BLaER1 (cell line): ENCODE data around the gene MEIS2.

Source experiments
- H3K27ac ChIP-seq: shearing (Covaris generic); formaldehyde crosslinking; 2 replicates; pipeline ENCODE4 v1.8.1; 2022
- H3K27me3 ChIP-seq: shearing (Covaris generic); formaldehyde crosslinking; 2 replicates; pipeline ENCODE4 v1.8.1; 2022
- H3K36me3 ChIP-seq: shearing (Covaris generic); formaldehyde crosslinking; 2 replicates; pipeline ENCODE4 v1.8.1; 2022
- H3K4me1 ChIP-seq: shearing (Covaris generic); formaldehyde crosslinking; 2 replicates; pipeline ENCODE4 v1.8.1; 2022
- H3K4me2 ChIP-seq: shearing (Covaris generic); formaldehyde crosslinking; 2 replicates; pipeline ENCODE4 v1.8.1; 2022
- H3K4me3 ChIP-seq: shearing (Covaris generic); formaldehyde crosslinking; 2 replicates; pipeline ENCODE4 v1.8.1; 2022
- H3K9ac ChIP-seq: shearing (Covaris generic); formaldehyde crosslinking; 2 replicates; pipeline ENCODE4 v1.8.1; 2022
- H3K9me3 ChIP-seq: shearing (Covaris generic); formaldehyde crosslinking; 2 replicates; pipeline ENCODE4 v1.8.1; 2022
- H4K20me1 ChIP-seq: shearing (Covaris generic); formaldehyde crosslinking; 2 replicates; pipeline ENCODE4 v1.8.1; 2022
- Cebpa-rat ChIP-seq: shearing (Covaris generic); IDR thresholded peaks from 2 replicates; pipeline ENCODE4 v1.8.1; 2022

The MEIS2 gene

GRCh38 chr15:37045859-37046740 is 54.2 kb downstream of the MEIS2 start:
- H3K4me3 ChIP-seq = no peak overlapping the region
- no peaks in the 10 kb centered on the region for H4K20me1 ChIP-seq
- H3K9me3 ChIP-seq = no peaks in the 10 kb centered on the region
- H3K36me3 ChIP-seq = no peaks in the 10 kb centered on the region
- H3K4me1 ChIP-seq = no peaks in the 10 kb centered on the region
- H3K4me2 ChIP-seq = no peak overlapping the region
- no peak overlapping the region for H3K27ac ChIP-seq
- TF ChIP-seq Cebpa-rat = no peak
- no peak overlapping the region for H3K9ac ChIP-seq
- H3K27me3 ChIP-seq = no peaks in the 10 kb centered on the region

GRCh38 chr15:37044915-37045648 is 55.3 kb downstream of the MEIS2 start:
- Histone ChIP-seq H3K9me3 (no peaks in the 10 kb centered on the region), H3K4me2 (no peak overlapping the region), H3K4me1 (no peaks in the 10 kb centered on the region), H3K27ac (no peak overlapping the region), H4K20me1 (no peaks in the 10 kb centered on the region), H3K36me3 (no peaks in the 10 kb centered on the region), H3K27me3 (no peaks in the 10 kb centered on the region), H3K4me3 (no peak overlapping the region), H3K9ac (no peak overlapping the region)
- no peak for TF ChIP-seq Cebpa-rat

GRCh38 chr15:37041836-37042235 is 58.5 kb downstream of the MEIS2 start:
- H3K9ac ChIP-seq = no peak overlapping the region
- no peak overlapping the region for H3K4me3 ChIP-seq
- H3K27me3 ChIP-seq = no peaks in the 10 kb centered on the region
- H3K9me3 ChIP-seq = no peaks in the 10 kb centered on the region
- H3K36me3 ChIP-seq = no peaks in the 10 kb centered on the region
- H4K20me1 ChIP-seq = no peaks in the 10 kb centered on the region
- H3K4me2 ChIP-seq = no peak overlapping the region
- no peak for TF ChIP-seq Cebpa-rat
- no peak overlapping the region for H3K27ac ChIP-seq
- H3K4me1 ChIP-seq = no peaks in the 10 kb centered on the region

GRCh38 chr15:37041042-37041441 is 59.3 kb downstream of the MEIS2 start:
- Histone ChIP-seq H4K20me1 (no peaks in the 10 kb centered on the region), H3K9me3 (no peaks in the 10 kb centered on the region), H3K4me2 (no peak overlapping the region), H3K27ac (no peak overlapping the region), H3K4me1 (no peaks in the 10 kb centered on the region), H3K9ac (no peak overlapping the region), H3K4me3 (no peak overlapping the region), H3K27me3 (no peaks in the 10 kb centered on the region), H3K36me3 (no peaks in the 10 kb centered on the region)
- TF ChIP-seq Cebpa-rat = no peak

- no peak overlapping the region for H3K4me2 ChIP-seq
- H3K9me3 ChIP-seq = no peaks in the 10 kb centered on the region
- no peaks in the 10 kb centered on the region for H3K36me3 ChIP-seq
- no peak overlapping the region for H3K4me3 ChIP-seq
- no peak for TF ChIP-seq Cebpa-rat
- no peaks in the 10 kb centered on the region for H4K20me1 ChIP-seq
- H3K9ac ChIP-seq = no peak overlapping the region
- no peaks in the 10 kb centered on the region for H3K4me1 ChIP-seq
- no peak overlapping the region for H3K27ac ChIP-seq
- no peaks in the 10 kb centered on the region for H3K27me3 ChIP-seq
These were observed 60.1 kb downstream of the MEIS2 start for GRCh38 chr15:37040072-37040742.

- H3K9me3 ChIP-seq = no peaks in the 10 kb centered on the region
- H4K20me1 ChIP-seq = no peaks in the 10 kb centered on the region
- no peaks in the 10 kb centered on the region for H3K36me3 ChIP-seq
- no peak overlapping the region for H3K9ac ChIP-seq
- no peak for TF ChIP-seq Cebpa-rat
- H3K4me2 ChIP-seq = no peak overlapping the region
- no peak overlapping the region for H3K4me3 ChIP-seq
- H3K27me3 ChIP-seq = no peaks in the 10 kb centered on the region
- no peaks in the 10 kb centered on the region for H3K4me1 ChIP-seq
- H3K27ac ChIP-seq = no peak overlapping the region
These were observed 61.6 kb downstream of the MEIS2 start for GRCh38 chr15:37038716-37039106.

GRCh38 chr15:37037850-37038715 is 62.3 kb downstream of the MEIS2 start:
- H3K9me3 ChIP-seq = no peaks in the 10 kb centered on the region
- H3K4me1 ChIP-seq = no peaks in the 10 kb centered on the region
- H3K27ac ChIP-seq = no peak overlapping the region
- TF ChIP-seq Cebpa-rat = no peak
- H3K4me2 ChIP-seq = no peak overlapping the region
- H3K36me3 ChIP-seq = no peaks in the 10 kb centered on the region
- no peaks in the 10 kb centered on the region for H3K27me3 ChIP-seq
- no peak overlapping the region for H3K9ac ChIP-seq
- no peak overlapping the region for H3K4me3 ChIP-seq
- no peaks in the 10 kb centered on the region for H4K20me1 ChIP-seq

GRCh38 chr15:37037071-37037655 is 63.2 kb downstream of the MEIS2 start:
- Histone ChIP-seq H3K4me2 (no peak overlapping the region), H3K9ac (no peak overlapping the region), H4K20me1 (no peaks in the 10 kb centered on the region), H3K9me3 (no peaks in the 10 kb centered on the region), H3K27me3 (no peaks in the 10 kb centered on the region), H3K27ac (no peak overlapping the region), H3K4me3 (no peak overlapping the region), H3K4me1 (no peaks in the 10 kb centered on the region), H3K36me3 (no peaks in the 10 kb centered on the region)
- TF ChIP-seq Cebpa-rat = no peak
